GM18867 (cell line): ENCODE results near the gene HLA-DPA1.

Experiments
- ATAC-seq: cut with Tn5 transposase; IDR thresholded peaks from one replicate; pipeline ENCODE4 v1.9.1; 2021; ENCODE audit warnings: mild to moderate bottlenecking, moderate library complexity; ENCODE audit not compliant: unreplicated experiment

The HLA-DPA1 gene

DNA sequence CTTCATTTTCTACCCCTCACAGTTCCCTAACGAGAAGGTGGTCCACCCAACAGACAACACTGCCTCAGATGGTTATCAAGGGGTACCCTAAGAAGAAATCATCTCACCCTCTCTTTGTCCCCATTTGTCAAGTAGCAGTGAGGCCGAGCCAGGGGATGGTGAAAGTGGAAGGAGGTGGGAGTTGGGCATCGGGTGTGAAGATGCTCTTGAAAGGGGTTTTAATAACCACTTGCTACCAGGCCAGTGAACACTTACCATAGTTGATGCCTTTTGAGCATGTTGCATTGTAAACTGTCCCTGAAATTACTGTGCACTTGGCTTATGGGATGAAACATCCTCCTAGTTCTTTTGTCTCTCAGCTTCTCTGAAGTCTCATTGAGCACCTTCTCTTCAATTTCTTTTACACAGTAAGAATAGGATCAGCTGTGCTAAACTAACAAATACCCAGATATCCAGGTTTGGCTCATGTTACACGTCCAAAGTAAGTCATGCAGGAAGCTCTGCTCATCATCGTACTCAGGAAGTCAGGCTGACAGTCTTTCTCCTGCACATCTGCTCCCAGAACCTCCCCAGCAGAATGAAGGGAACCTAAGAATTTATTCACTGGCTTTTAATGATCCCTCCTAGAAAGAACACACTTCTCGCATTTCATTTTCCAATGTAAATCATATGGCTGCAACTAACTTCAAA lies 15.6 kb upstream of the HLA-DPA1 start:
- no peak for ATAC-seq

DNA sequence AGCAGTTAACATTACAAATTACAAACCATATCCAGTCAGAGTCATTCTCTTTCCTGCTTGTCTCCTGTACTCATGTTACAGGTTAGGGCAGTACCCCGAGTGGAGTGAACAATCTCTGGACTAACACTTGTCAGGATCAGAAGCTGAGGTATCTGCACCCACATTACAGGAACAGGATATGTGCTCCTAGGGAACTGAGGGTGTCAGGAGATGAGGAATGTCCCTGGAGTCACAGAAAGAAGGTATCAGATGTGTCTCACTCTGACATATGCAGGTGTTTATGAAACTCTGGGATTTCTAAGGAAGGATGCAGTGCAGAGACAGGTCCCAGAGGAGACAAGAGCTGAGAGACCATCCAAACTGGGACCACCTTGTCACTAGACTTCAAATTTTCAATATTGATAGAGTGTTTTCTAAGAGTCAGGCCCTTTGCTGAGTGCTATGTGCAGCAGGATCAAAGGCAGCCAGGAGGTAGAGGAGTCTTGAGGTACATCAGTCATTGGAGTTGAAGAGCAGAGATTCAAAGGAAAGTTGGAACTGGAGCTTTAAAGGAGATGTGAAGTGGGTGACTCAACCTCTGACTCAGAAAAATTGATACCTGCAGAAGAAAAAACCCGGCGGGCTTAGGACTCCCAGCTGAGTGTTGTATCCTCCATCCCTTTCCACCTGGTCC lies 14.9 kb upstream of the HLA-DPA1 start:
- ATAC-seq = no peak

DNA sequence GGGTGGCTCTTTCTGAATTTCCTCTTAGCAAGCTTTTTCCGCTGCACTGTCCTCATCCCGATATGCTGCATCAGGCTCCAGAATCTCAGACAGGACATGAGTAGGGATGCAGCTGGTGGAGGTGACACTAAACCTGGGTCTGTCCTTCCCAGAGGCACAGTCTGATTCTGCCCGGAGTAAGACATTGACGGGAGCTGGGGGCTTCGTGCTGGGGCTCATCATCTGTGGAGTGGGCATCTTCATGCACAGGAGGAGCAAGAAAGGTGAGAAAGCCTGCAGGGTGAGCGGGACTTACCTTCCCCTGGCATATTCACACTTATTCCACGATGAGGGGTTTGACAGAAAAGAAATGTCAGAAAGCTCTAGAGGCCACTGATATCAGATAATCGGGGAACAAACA lies 12.2 kb upstream of the HLA-DPA1 start:
- no peak for ATAC-seq

DNA sequence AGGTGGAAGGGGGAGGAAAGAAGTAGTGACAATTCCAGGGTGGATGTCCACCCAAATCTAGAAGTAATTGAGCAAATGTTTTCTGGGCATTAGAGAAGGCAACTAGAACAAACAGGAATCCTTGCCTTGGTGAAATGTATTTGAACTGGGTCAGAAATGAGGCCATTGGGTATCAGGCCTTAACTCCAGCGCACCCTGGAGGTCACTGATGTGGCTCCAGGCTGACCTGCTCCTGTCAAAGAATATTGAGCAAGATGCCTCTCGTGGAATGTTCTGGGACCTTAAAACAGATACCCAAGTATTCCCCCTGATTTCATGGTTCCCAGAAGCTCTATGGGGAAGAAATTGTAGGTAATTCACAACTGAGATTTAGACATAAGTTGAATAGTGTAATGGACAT lies 9.3 kb upstream of the HLA-DPA1 start:
- no peak for ATAC-seq

DNA sequence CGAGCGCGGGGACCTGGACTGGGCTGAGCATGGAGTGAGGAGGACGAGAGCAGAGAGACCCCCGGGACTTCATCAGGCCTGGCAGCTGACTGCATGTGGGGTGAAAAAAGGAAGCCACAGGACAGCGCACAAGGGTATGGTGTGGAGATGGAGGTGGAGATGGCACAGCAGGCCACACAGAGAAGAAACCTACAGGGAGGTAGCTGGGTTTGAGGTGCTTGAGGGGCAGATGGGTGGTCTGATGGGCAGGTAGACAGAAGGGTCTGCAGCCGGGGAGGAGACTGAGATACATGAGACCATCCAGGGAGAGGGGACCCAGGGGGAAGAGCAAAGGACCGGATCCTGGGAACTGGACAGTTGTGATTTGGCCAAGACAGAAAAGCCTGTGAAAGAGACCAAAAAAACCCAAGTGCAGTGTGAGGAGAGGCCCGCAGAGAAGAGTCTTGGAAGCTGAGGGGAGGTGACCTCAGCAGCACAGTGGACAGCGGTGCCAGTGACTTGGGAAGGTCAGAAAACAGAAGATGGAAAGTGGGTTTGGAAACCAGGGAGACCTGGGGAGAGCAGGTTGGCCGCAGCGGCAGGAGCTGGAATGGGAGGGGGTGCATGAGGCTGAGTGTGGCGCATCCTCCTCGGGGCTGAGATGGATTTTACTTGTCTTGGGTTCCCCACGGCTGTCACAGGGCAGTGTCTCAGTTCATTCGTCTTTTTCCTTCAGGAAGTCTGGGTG lies 7.8 kb upstream of the HLA-DPA1 start:
- ATAC-seq = no peak

DNA sequence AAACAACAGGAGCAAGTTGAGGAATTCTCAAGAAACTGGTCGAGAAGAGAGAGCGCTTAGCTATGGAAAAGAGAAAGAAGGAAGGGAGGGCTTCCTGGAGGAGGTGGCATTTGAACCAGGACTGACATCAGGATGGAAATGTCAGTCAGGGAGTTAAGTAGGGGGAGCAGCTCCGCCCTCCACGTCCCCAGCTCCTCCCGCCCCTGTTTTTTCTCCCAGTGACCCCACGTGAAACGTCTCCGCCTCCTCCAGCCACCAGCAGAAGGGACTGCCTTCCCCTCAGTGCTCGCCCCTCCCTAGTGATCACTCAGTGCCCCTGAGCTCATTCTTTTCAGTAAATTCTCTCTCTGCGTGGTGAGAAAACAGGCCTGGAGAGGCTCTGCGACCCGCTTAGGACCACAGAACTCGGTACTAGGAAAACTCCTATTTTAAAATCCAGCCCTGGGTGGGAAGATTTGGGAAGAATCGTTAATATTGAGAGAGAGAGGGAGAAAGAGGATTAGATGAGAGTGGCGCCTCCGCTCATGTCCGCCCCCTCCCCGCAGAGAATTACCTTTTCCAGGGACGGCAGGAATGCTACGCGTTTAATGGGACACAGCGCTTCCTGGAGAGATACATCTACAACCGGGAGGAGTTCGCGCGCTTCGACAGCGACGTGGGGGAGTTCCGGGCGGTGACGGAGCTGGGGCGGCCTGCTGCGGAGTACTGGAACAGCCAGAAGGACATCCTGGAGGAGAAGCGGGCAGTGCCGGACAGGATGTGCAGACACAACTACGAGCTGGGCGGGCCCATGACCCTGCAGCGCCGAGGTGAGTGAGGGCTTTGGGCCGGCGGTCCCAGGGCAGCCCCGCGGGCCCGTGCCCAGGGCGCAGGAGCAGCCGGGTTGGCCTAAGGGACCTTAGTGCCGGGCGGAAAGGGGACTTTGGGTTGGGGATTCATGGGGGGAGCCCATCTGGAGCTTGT lies 7.0 kb upstream of the HLA-DPA1 start:
- no peak for ATAC-seq

DNA sequence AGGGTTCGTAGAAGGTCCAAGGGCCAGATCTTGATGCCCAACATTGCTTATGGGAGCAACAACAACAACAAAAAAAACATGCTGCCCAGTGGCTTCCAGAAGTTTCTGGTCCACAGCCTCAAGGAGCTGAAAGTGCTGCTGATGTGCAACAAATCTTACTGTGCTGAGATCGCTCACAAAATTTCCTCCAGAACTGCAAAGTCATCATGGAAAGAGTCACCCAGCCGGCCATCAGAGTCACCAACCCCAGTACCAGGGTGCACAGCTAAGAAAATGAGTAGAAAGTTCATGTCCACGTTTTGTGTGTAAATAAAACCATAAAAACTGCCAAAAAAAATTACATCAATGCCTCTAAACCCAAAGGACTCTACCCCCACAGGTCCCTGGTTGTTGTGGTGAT lies 6.1 kb upstream of the HLA-DPA1 start:
- ATAC-seq = no peak

DNA sequence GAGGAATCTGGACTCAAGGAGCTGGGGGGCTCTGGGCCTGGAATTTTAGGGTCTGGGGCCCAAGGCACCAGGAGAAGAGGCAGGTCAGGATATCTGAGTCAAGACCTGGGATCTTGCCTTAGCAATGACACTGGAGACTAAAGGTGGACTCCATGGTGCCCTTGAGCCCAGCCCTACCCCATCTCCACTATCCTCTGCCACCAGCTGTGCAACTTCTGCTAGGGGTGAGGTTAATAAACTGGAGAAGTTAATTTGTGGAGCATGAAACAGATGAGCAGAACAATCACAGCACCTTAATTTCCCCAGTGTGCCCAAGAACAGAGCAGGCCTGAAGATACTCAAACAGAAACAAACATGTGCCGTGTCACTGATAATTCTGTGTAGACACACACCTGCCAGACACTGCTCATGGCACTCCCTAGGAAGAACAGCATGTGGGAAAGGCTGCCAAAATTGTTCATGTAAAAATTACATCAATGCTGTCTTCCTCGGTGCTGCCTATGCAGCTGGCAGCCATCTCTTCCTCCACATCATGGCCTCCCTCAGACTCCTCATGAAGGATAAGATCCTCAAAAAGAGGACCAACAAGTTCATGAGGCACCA lies 5.6 kb upstream of the HLA-DPA1 start:
- ATAC-seq = no peak

DNA sequence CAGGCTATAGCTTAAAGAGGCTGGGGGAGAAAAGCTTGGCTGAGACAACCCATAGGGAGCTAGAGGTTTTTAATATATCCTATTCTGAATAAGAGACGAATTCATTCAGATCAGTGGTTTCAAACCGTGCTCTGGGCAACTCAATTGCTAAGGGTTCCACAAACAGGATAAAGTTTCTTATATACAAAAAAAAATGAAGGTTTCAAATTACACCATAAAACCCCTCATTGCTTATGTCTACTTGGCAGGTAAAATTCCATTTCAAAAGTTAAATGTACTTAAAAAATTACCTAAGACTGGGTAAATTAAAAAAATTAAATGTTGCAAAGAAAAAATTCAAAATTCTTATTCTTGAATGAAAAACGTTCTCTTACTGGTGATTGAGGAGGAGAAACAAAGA lies 5.0 kb upstream of the HLA-DPA1 start:
- no peak for ATAC-seq

DNA sequence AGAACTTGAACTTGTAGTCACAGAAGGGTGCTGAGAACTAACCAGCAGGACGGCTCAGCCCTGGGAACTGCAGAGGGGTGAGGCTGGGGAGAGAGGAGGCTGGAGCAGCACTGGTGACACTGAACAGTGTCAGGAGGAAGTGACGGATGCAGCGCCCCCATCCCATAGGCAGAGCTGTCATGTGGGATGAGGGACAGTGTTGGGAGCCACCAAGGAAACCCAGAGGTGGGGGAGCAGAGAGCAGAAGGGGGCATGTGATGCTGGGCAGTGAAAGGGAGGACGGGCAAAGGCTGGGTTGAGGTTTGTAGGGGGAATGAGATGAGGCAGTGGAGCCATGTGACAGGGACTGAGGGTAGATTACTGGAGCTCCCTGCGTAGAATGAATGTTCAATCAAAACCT lies 4.5 kb upstream of the HLA-DPA1 start:
- no peak for ATAC-seq

DNA sequence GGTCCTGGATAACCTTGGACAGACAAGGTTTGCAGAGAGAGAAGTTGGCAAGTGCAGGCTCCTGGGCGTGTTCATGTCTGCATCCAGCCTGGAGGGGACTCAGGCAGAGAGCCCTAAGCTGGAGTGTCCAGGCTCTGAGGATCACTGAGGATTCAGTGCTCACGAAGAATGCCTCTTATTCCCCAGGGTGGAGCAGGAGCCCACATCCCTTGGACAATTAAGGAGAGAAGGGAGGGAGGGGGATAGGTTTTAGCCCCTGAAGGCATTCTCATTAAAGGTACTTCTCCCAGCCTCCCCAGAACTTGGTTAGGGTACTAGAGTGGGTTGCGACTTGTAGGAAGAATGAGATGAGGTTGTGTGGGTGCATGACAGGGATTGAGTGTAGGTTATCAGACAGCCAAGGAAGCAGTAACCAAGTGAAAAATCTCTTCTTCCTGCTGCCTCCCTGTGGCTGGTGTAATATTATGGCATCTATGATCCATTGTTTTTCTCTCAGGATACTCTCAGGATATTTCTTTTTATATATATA lies 3.0 kb upstream of the HLA-DPA1 start:
- no peak for ATAC-seq

DNA sequence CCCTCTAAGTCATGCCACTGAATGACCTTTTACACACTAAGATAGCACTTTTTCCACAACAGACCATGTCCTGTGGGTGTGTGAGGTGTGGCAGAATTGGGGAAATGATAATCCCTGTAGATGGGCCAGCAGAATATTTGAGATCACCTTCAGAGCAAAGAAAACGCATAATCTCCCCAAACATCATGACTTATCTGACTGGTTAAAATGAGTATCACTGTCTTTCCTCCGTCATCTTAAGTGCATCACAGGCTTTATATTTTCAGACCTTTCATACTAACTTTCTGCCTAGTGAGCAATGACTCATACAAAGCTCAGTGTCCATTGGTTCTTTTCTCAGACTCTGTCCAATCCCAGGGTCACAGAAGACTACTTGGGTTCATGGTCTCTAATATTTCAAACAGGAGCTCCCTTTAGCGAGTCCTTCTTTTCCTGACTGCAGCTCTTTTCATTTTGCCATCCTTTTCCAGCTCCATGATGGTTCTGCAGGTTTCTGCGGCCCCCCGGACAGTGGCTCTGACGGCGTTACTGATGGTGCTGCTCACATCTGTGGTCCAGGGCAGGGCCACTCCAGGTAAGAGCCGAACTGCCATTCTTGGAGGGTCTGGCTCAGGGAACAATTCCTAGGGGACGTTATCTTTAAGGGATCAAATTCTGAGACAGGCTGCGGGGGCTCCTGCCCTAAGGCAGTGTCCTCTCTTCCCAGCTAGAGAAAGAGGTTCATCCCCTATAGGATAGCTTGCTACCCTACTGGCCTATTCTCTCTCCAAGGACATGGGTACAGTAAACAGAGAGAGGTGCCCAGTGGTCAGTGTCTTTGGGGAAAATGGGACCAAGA lies 2.3 kb upstream of the HLA-DPA1 start, which contains the start of gene HLA-DPB1:
Gene HLA-DPB1 (plus strand): TSS at position 423 of the 838 bp plus-strand sequence. CDS start 52 bp downstream, at position 475.
- ATAC-seq = peak; percentile 72

DNA sequence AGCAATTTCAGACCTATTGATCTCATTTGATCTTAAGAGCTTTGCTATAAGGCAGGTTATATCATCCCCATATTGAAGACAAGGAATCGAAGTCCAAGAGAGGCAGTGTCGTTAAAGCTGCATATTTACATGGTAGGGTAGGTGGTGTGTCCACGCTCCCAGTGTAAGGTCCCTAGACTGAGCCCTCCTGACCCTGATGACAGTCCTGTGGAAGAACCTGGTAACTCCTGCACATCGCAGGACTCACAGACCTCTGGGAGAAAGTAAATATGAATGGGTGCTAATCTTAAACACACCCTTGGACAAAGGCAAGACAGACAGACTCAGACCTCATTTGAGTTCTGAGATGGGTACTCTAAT lies 1.7 kb upstream of the HLA-DPA1 start:
- no peak for ATAC-seq

DNA sequence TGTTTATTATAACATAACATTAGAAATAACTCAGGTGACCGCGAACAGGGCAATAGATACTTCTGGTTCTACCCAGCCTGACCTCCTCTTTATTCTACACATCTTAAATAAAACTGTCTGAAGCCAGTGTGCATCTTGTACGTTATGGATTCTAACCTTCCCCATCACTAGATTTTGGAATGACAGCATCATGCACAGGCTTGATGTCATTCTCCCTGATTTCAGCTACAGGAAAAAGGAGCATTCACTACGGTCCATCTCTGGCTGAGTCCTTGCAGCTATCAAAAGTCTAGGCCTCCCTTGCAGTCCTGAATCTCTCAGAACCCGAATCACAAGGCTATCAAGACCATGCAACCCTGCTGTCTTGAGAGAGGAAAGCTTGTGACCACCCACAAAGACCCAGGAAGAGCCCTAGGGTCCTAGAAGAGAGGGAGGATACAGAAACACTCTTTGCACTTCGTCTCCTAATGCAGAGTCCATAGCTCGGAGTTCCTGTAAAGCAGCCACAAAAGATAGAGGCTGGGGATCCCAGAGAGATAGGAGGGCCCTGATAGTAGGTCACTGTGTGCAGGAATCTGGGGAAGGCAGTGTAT lies 845 bp downstream of the HLA-DPA1 start:
- no peak for ATAC-seq

DNA sequence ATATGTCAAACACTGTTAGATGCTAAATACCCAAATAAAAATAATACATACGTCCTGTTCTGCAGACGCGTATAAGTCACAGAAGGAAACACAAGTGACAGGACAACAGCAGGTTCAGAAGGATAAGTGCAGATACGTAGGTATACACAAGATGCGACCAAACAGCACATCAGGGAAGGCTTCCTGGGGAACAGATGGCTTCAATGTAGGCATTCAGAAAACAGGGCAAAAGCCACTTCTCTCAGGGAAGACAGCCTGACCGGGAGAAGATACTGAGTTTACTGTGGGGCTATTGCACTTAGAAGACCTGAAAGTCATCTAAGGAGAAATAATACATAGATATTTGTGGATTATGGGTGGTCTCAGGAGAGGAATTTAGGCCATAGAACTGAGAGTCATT lies 1.9 kb downstream of the HLA-DPA1 start:
- no peak for ATAC-seq

DNA sequence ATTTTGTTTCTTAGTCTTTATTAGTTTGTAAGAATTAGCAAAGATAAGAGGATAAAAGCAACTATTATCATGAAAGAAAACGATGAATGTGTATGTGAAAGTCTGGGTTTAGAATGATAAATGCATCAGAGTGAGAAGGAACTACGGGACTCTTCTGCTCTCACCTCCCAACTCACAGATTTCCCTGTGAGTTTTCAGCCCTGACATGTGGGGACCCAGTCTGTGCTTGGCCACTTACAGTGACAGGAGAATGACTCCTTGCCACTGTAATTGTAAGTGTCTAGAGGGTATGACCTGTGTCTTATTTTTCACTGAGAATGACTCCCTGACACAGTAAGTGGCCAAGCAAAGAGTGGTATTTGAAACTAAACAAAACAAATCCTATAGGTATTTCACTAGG lies 2.5 kb downstream of the HLA-DPA1 start:
- ATAC-seq = no peak

DNA sequence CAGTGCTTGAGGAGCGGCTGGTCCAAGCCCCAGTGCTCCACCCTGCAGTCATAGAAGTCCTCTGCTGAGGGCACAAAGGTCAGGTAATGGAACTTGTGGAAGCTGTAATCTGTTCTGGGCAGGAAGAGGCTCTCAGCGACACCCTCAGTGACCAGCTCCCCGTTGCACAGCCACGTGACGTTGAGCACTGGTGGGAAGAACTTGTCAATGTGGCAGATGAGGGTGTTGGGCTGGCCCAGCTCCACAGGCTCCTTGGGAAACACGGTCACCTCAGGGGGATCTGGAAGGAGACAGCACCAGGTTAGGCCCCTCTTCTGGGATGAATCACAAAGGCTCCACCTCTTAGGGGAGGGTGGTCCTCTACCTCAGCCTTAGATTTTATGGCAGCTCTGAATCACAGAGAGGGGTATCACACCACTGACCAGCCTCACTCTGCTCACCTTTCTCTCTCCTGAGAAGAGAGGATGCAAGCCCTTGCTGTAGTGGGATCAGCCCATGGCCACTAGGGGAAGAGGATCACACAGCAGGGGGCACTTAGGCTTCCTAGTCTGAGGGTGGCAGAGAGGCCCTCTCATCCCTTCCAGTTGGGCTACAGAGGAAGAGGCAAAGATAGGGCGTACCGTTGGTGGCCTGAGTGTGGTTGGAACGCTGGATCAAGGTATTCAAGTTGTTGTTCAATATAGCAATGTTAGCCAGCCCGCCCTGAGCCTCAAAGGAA lies 4.3 kb downstream of the HLA-DPA1 start:
- no peak for ATAC-seq

DNA sequence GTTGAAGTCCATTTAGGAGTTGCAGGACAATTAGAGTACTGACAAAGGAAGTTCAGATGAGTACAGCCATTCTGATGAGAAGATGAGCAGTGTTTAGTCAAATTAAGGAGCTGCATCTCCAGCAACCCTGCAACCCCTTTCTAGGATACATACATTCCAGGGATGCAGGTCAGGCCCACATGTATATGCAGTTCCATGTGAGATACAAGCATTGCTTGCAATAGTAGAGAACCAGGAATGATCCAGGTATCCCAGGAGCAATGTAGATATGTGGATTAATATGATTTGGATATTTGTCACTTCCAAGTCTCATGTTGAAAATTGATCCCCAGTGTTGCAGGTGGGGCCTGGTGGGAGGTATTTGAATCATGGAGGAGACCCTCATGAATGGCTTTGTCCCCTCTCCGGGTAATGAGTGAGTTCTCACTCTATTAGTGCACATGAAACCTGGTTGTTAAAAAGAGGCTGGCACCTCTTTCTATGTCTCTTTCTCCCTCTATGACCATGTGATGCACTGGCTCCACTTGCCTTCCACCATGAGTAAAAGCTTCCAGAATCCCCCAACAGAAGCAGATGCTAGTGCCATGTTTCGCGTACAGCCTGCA lies 6.4 kb downstream of the HLA-DPA1 start:
- ATAC-seq = no peak
